C4-2B (cell line): ENCODE measurements around the gene TSPAN14.
"Not testable (repeated sequence)": the region's sequence is repeated elsewhere in the genome, so short reads cannot be mapped to it uniquely, and the experiment has no call there.

ENCODE experiments used
- H3K27ac ChIP-seq: fragments of 450-650 bp; 2 replicates; pipeline ENCODE4 v1.5.1; 2017
- ZFX ChIP-seq: fragments of 450-650 bp; IDR thresholded peaks from 2 replicates; pipeline ENCODE4 v1.6.1; 2017
- TF ChIP-seq, protein P1 (sequence below): fragments of 450-650 bp; conservative IDR thresholded peaks from 2 replicates; pipeline ENCODE4 v1.5.1; 2017; ENCODE audit warnings: mild to moderate bottlenecking

Gene TSPAN14

DNA sequence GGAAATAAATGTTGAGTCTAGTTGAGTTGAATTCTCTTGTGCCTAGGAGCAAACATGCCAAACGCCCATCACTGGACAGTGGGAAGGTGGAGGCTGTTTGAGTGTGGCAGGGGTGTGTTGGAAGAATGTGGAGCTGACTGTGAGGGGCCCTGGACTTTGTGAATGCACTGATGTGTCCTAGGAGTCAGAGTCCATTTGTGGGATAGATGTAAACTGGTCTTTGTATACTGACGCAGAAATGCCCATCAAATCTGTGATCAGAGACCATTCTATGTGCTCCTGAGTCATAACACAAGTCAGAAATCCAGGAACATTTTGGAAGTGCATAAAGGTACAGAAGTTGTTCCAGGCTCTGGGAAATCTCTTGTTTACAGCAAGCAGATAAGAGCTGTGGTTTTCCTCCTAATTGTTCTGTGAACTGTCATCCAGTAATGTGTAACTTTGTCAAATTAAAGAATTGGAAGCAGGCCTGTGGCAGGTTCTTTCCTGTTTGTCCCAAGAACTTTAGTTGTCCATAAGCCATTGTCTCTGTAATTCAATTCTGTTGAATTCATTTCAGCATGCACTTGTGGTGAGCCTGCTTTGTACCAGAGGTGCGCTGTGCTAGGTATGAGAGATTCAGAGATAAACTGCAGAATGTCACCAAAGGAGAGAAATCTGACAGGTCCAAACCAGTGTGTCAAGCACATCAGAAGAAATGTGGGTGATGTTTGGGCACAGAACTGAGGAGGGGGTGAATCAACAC is 38.2 kb upstream of the TSPAN14 start:
- TF ChIP-seq, protein P1, sequence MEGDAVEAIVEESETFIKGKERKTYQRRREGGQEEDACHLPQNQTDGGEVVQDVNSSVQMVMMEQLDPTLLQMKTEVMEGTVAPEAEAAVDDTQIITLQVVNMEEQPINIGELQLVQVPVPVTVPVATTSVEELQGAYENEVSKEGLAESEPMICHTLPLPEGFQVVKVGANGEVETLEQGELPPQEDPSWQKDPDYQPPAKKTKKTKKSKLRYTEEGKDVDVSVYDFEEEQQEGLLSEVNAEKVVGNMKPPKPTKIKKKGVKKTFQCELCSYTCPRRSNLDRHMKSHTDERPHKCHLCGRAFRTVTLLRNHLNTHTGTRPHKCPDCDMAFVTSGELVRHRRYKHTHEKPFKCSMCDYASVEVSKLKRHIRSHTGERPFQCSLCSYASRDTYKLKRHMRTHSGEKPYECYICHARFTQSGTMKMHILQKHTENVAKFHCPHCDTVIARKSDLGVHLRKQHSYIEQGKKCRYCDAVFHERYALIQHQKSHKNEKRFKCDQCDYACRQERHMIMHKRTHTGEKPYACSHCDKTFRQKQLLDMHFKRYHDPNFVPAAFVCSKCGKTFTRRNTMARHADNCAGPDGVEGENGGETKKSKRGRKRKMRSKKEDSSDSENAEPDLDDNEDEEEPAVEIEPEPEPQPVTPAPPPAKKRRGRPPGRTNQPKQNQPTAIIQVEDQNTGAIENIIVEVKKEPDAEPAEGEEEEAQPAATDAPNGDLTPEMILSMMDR = no peak
- TF ChIP-seq ZFX = no peak
- peak overlapping the region; percentile 29 for H3K27ac ChIP-seq

DNA sequence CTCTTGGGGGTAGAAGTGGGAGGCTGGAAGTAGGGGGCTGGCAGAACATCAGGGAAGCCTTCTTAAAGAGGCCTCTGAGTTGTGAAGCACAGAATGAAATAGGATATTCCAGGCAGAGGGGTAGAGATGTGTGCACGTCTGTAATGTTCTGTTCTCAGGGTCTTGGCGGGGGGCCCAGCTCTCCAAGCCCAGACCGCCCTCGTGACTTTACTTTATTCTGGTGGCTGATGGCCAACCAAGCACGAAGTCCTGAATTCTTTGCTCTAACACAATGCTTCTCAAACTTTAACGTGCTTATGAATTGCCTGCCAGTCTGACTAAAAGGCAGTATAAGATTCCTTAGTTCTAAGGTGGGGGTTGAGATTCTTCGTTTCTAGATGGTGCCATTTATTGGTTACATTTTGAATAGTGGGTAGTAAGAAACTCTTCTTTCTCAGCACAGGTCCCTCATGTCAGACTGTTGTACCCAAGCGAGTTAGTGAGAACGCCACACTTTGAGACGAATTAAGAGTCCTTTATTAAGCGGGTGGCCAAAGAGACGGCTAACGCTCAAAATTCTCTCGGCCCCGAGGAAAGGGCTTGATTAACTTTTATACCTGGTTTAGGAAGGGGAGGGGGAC is 37.5 kb upstream of the TSPAN14 start:
- peak overlapping the region; percentile 29; the same call in 1 of the 2 replicates for H3K27ac ChIP-seq
- TF ChIP-seq ZFX = no peak
- TF ChIP-seq, protein P1 = no peak

DNA sequence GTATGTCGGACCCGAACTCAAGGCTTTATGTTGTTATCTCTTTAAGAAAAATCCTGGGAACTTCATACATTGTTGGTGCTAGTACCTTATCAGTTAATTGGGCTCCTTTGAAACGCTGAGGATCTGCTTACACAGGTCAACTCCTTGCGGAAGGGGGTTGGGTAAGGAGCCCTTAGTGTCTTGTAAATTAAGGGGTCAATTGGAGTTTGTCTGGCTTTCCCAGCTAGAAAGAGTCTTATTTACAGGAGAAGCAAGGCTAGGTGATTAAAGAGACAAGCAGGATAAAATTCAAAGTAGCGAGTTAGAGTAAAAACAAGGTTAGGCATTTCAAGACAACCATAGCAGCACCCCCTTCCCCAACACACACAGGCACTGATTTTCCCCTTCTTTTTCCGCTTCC is 36.9 kb upstream of the TSPAN14 start:
- not testable (repeated sequence) for H3K27ac ChIP-seq

DNA sequence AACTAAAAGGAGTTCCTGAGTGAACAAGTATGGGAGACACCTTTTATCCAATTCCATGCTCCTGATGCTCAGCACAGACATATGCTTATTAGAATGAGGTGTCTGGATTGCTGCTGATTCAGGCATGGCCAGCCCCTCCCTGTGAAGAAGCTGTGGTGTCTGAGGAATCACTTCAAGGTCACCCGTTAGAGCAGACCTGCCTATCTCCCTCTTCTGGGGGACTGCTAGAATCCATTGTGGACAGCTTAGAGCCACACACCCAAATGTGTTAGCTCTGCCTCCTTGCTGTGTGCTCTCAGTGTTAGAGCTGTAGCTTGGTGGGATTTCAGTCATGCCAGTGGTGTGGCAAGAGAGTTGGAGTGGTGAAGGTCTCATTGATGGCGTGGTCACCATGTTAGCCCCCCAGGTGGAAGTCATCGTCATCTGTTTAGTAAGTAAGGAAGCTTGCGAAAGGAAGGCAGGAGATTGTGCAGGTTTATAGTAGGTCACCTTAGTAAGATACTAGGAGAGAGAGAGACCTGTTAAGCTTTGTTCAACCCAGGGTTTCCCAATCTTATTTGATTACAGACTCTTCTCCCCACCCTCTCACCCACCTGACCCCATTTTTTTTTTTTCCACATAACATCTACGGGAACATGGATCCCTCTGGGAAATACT is 32.9 kb upstream of the TSPAN14 start:
- no peak overlapping the region for H3K27ac ChIP-seq
- no peak for TF ChIP-seq ZFX
- TF ChIP-seq, protein P1 = no peak

DNA sequence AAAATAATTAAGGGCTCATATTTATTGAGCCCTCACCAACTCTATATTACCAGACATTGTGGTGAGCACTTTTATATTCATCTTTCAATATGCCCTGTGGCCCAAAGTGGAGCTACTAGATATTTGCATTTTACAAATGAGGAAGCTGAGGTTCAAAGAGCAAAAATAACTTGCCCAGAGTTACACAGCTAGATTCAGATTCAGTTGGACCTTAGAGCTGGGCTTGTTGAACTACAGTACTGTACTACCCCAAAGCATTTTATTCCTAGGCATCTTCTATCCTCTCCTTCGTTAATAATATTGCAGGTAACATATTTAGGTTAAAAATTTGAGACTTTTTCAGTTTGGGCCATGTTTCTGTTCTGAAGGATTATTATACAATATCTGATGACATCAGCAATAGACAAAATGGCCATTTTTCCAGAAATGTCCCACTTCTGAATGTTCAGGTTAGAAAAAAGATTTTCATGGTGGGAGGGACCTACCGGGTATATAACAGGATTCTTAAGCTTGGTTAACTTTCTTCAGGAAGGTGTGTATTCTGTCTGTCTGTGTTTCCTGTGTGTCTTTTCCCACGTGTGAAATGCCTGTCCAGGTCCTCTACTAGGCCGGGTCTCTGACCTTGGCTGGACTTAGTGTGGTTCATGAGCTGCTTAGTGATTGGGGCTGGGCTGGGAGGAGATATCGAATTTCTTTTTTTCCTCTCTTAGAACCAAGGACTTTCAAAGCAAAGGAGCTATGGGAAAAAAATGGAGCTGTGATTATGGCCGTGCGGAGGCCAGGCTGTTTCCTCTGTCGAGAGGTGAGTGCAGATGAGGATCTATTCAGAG is 32.2 kb upstream of the TSPAN14 start:
- no peak overlapping the region for H3K27ac ChIP-seq

DNA sequence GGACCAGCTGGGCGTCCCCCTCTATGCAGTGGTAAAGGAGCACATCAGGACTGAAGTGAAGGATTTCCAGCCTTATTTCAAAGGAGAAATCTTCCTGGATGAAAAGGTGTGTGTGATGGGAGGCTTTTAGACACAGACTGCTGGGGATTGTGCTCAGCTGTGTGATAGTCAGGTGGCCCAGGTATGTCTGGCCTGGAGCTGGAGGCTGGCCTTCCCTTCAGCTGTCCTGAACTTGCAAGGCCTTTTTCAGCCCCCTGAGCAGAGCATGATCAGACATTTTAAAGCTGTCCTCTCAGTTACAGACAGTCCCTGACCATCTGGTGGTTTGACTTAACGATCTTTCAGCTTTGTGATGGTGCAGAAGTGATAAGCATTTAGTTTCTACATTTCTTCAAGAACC is 28.2 kb upstream of the TSPAN14 start:
- TF ChIP-seq ZFX = no peak
- TF ChIP-seq, protein P1 = no peak
- no peak overlapping the region for H3K27ac ChIP-seq

More for the DNA sequence above, 32.2 kb upstream of the TSPAN14 start:
- TF ChIP-seq ZFX = no peak
- TF ChIP-seq, protein P1 = no peak

DNA sequence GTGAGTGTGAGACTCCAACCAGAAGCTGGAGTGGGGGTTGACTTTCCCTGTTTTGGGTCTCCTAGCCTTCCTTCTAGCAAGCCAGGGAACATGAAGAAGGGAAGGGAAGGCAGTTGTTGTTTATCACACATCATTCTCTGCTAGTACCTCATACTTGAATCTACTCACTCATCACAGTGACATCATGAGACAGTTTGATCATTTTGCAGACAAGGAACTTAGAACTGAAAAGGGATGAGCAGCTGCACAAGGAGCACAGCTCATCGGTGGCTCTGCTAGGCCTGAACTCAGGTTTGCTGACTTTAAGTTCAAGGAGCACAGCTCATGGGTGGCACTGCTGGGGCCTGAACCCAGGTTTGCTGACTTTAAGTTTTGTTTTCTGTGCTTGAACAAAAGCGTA is 26.6 kb upstream of the TSPAN14 start:
- H3K27ac ChIP-seq = no peak overlapping the region
- no peak for TF ChIP-seq ZFX
- TF ChIP-seq, protein P1 = no peak
